GM23248 (cell line): ENCODE results near the gene AIDA. TPM values are rescaled to one million over a fixed set of nuclear protein-coding genes. Genes with fewer than 3 reads are reported as not detected.

Experiments
- DNase-seq: peaks from one replicate; pipeline ENCODE4 v3.0.0-alpha.2; 2015
- H2AFZ ChIP-seq: fragments of 200-600 bp; sonication (generic); 2 replicates; pipeline ENCODE4 v1.6.1; 2016; ENCODE audit warnings: antibody characterized with exemption
- H3F3A ChIP-seq: fragments of 200-600 bp; sonication (generic); 2 replicates; pipeline ENCODE4 v1.6.1; 2016; ENCODE audit warnings: mild to moderate bottlenecking, antibody characterized with exemption, mixed run types; ENCODE audit not compliant: insufficient read depth
- H3K27ac ChIP-seq: fragments of 200-600 bp; sonication (generic); 2 replicates; pipeline ENCODE4 v1.5.1; 2016; ENCODE audit warnings: mild to moderate bottlenecking
- H3K27me3 ChIP-seq: fragments of 200-600 bp; sonication (generic); replicated peaks from 2 replicates; pipeline ENCODE4 v1.6.1; 2016; ENCODE audit warnings: mild to moderate bottlenecking; ENCODE audit not compliant: insufficient read depth
- H3K36me3 ChIP-seq: fragments of 200-600 bp; sonication (generic); 2 replicates; pipeline ENCODE4 v1.6.1; 2016; ENCODE audit warnings: low read depth, mild to moderate bottlenecking
- H3K4me1 ChIP-seq: fragments of 200-600 bp; sonication (generic); 2 replicates; pipeline ENCODE4 v1.6.1; 2016; ENCODE audit warnings: mild to moderate bottlenecking; ENCODE audit not compliant: insufficient read depth
- H3K4me2 ChIP-seq: fragments of 200-600 bp; sonication (generic); one replicate; pipeline ENCODE4 v1.6.1; 2016; ENCODE audit warnings: mild to moderate bottlenecking; ENCODE audit not compliant: unreplicated experiment
- H3K4me3 ChIP-seq: fragments of 200-600 bp; sonication (generic); 2 replicates; pipeline ENCODE4 v1.5.1; 2016; ENCODE audit warnings: mild to moderate bottlenecking
- H3K79me2 ChIP-seq: fragments of 200-600 bp; sonication (generic); 2 replicates; pipeline ENCODE4 v1.6.1; 2016; ENCODE audit warnings: mild to moderate bottlenecking; ENCODE audit not compliant: insufficient read depth
- H3K9ac ChIP-seq: fragments of 200-600 bp; sonication (generic); 2 replicates; pipeline ENCODE4 v1.6.1; 2016; ENCODE audit warnings: mild to moderate bottlenecking
- H3K9me2 ChIP-seq: fragments of 200-600 bp; sonication (generic); 2 replicates; pipeline ENCODE4 v1.6.1; 2016; ENCODE audit warnings: mixed run types, mild to moderate bottlenecking, moderate library complexity; ENCODE audit not compliant: insufficient read depth
- H3K9me3 ChIP-seq: fragments of 200-600 bp; sonication (generic); one replicate; pipeline ENCODE4 v1.6.1; 2017; ENCODE audit warnings: low read depth
- H4K20me1 ChIP-seq: fragments of 200-600 bp; sonication (generic); 2 replicates; pipeline ENCODE4 v1.6.0; 2016; ENCODE audit not compliant: insufficient read depth
- EZH2 ChIP-seq: fragments of 200-600 bp; sonication (generic); IDR thresholded peaks from 2 replicates; pipeline ENCODE4 v1.6.1; 2018; ENCODE audit warnings: antibody characterized with exemption, mild to moderate bottlenecking; ENCODE audit not compliant: insufficient read depth, poor library complexity, severe bottlenecking
- EZH2phosphoT487 ChIP-seq: fragments of 200-600 bp; sonication (generic); IDR thresholded peaks from 2 replicates; pipeline ENCODE4 v1.6.1; 2018; ENCODE audit warnings: antibody characterized with exemption, moderate library complexity, mild to moderate bottlenecking, low read depth; ENCODE audit not compliant: insufficient read depth
- WGBS, 2 experiments: methylation state at CpG; one replicate each; pipeline ENCODE4 v1.1.6; 2015 to 2017; ENCODE audit warnings: low lambda C conversion rate in 2 of 2, low coverage in 1 of 2; ENCODE audit errors: missing lambda C conversion rate in 2 of 2; 5-methylcytosine and 5-hydroxymethylcytosine counted together
- in situ Hi-C: fragments of 300-500 bp; cut with MboI; formaldehyde crosslinking; loops from 2 replicates; pipeline ENCODE4 v1.15.0; 2020
- polyA plus RNA-seq: library from polyadenylated mRNA; unstranded; fragments of >200 nt; fragmentation: Nextera tagmentation; extraction: Ambion mirVana; gene quantifications from 2 replicates; pipeline ENCODE4 v1.2.1, GENCODE V29; 2016
- total RNA-seq: library from RNA; depleted of rRNA; stranded (reverse); fragments of >200 nt; shearing (Covaris generic); gene quantifications from 2 replicates; pipeline ENCODE4 v1.2.3, GENCODE V29; 2014

Gene AIDA
- total and polyA plus RNA-seq, 2 experiments from 2014 or later = 63.6 to 66.4 TPM

GRCh38 chr1:222627232-222627631, 85.1 kb downstream of the AIDA start:
- H4K20me1 ChIP-seq = no peaks in the 10 kb centered on the region
- H3K27me3 ChIP-seq = no peaks in the 10 kb centered on the region
- peaks cover 24% of the 10 kb centered on the region for H3F3A ChIP-seq
- H3K79me2 ChIP-seq = peaks cover 25% of the 10 kb centered on the region
- H3K4me2 ChIP-seq = peak overlapping the region; percentile 42
- peaks cover 21% of the 10 kb centered on the region for H3K4me1 ChIP-seq
- H3K9me3 ChIP-seq = no peaks in the 10 kb centered on the region
- H3K27ac ChIP-seq = peak overlapping the region; percentile 81
- WGBS, 2 experiments = 3 to 5% methylated on average over 6 of the region's 6 CpGs
- peak overlapping the region; percentile 50 for H3K9ac ChIP-seq
- in situ Hi-C loops = loop anchor here (25.0 kb wide), 1 partner anchor 1140 kb away; no protein-coding TSS in a partner anchor
- H3K9me2 ChIP-seq = no peaks in the 10 kb centered on the region
- peak; percentile 96 for DNase-seq
- TF ChIP-seq EZH2 (no peak), EZH2phosphoT487 (no peak)
- H3K36me3 ChIP-seq = peaks cover 37% of the 10 kb centered on the region
- no peak overlapping the region; the same call in 1 of the 2 replicates for H3K4me3 ChIP-seq
- H2AFZ ChIP-seq = no peak overlapping the region

DNA sequence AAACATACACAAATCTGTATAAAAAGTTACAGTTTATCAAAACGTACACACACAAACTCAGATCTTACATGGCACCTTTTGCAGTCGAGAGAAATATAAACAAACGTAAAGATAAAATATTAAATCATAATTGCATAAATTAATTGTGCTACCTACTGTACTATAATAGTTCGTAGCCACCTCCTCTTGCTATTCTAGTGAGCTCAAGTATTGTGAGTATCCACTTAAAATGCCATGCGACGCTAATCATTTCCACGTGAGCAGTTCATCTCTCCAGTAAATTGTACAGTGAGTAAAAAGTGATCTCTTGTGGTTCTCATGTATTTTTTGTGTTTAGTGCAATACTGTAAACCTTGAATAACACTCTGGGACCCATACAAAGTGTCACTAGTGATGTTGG, 88.1 kb downstream of the AIDA start:
- Histone ChIP-seq H3F3A (peaks cover 22% of the 10 kb centered on the region), H4K20me1 (no peaks in the 10 kb centered on the region), H3K79me2 (peaks cover 50% of the 10 kb centered on the region), H3K4me2 (no peak overlapping the region), H3K4me3 (no peak overlapping the region), H2AFZ (no peak overlapping the region), H3K4me1 (peaks cover 17% of the 10 kb centered on the region), H3K36me3 (peaks cover 34% of the 10 kb centered on the region), H3K27me3 (no peaks in the 10 kb centered on the region), H3K9ac (no peak overlapping the region), H3K27ac (no peak overlapping the region), H3K9me2 (no peaks in the 10 kb centered on the region), H3K9me3 (no peaks in the 10 kb centered on the region)
- in situ Hi-C loops = no loop called here
- TF ChIP-seq EZH2 = no peak
- TF ChIP-seq EZH2phosphoT487 = no peak
- no peak for DNase-seq
- WGBS, 2 experiments = 80 to 82% methylated on average over 7 of the region's 7 CpGs

- Histone ChIP-seq H3K4me3 (no peak overlapping the region), H3K9me2 (no peaks in the 10 kb centered on the region), H3K4me2 (no peak overlapping the region), H3K4me1 (peaks cover 18% of the 10 kb centered on the region), H2AFZ (no peak overlapping the region), H3K27ac (no peak overlapping the region), H3K9ac (no peak overlapping the region), H3K79me2 (peaks cover 57% of the 10 kb centered on the region), H3F3A (peaks cover 29% of the 10 kb centered on the region), H3K27me3 (no peaks in the 10 kb centered on the region), H4K20me1 (no peaks in the 10 kb centered on the region), H3K9me3 (no peaks in the 10 kb centered on the region), H3K36me3 (peaks cover 28% of the 10 kb centered on the region)
- in situ Hi-C loops = no loop called here
- TF ChIP-seq EZH2phosphoT487 (no peak), EZH2 (no peak)
- no peak for DNase-seq
These were observed 88.8 kb downstream of the AIDA start for GRCh38 chr1:222623458-222623857.

- H3K9me2 ChIP-seq = no peaks in the 10 kb centered on the region
- peaks cover 57% of the 10 kb centered on the region for H3K79me2 ChIP-seq
- peaks cover 26% of the 10 kb centered on the region for H3F3A ChIP-seq
- H4K20me1 ChIP-seq = no peaks in the 10 kb centered on the region
- in situ Hi-C loops = no loop called here
- peaks cover 16% of the 10 kb centered on the region for H3K4me1 ChIP-seq
- H3K4me3 ChIP-seq = no peak overlapping the region
- no peaks in the 10 kb centered on the region for H3K27me3 ChIP-seq
- no peak overlapping the region for H3K27ac ChIP-seq
- no peak for DNase-seq
- WGBS, 2 experiments = 94 to 97% methylated on average over 5 of the region's 5 CpGs
- no peak overlapping the region for H3K4me2 ChIP-seq
- no peak for TF ChIP-seq EZH2phosphoT487
- TF ChIP-seq EZH2 = no peak
- no peaks in the 10 kb centered on the region for H3K9me3 ChIP-seq
- peaks cover 21% of the 10 kb centered on the region; the same call in 1 of the 2 replicates for H3K36me3 ChIP-seq
- H2AFZ ChIP-seq = no peak overlapping the region
- H3K9ac ChIP-seq = no peak overlapping the region
These were observed 89.5 kb downstream of the AIDA start for GRCh38 chr1:222622765-222623164.

DNA sequence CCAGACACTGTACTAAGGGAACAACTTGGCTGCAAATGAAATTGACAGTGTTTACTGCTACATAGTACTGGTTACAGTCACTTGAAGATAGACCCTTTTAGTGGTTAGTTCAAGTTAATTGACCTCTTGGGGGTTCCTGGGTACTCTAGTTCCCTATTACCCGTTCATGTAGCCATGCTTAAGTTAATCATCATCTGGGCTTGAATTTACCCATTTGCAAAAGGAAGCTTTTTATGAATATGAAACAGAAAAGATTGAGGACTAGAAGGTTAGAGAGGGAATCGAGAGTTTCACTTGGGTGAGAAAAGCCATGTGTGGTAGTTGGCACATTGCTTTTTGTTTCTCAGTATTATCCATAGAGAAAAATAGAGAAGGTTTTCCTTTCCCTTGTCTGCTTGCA, 91.7 kb downstream of the AIDA start:
- Histone ChIP-seq H3K4me2 (no peak overlapping the region), H3K9me3 (no peaks in the 10 kb centered on the region), H4K20me1 (no peaks in the 10 kb centered on the region), H3K9ac (no peak overlapping the region), H3K79me2 (peaks cover 57% of the 10 kb centered on the region), H3K36me3 (peaks cover 19% of the 10 kb centered on the region; the same call in 1 of the 2 replicates), H3K27me3 (no peaks in the 10 kb centered on the region), H2AFZ (no peak overlapping the region), H3F3A (peaks cover 26% of the 10 kb centered on the region), H3K4me3 (no peak overlapping the region), H3K27ac (no peak overlapping the region), H3K4me1 (peaks cover 13% of the 10 kb centered on the region), H3K9me2 (no peaks in the 10 kb centered on the region)
- TF ChIP-seq EZH2phosphoT487 (no peak), EZH2 (no peak)
- in situ Hi-C loops = no loop called here
- 71 to 76% methylated on average over 2 of the region's 2 CpGs for WGBS, 2 experiments
- no peak for DNase-seq
